Measurements from ENCODE around the gene MAN2A1.

Gene MAN2A1

GRCh38 chr5:109901628-109901981, 211.9 kb downstream of the MAN2A1 start:
- H3K4me3 ChIP-seq (ENCODE audit: low read depth, low read length): no peak overlapping the region
- TF ChIP-seq CTCF (IDR thresholded peaks at IDR 0.05; ENCODE audit: control insufficient read depth, extremely low read depth, insufficient read depth): no peak
- no peak for DNase-seq (ENCODE audit: low read depth)

DNA sequence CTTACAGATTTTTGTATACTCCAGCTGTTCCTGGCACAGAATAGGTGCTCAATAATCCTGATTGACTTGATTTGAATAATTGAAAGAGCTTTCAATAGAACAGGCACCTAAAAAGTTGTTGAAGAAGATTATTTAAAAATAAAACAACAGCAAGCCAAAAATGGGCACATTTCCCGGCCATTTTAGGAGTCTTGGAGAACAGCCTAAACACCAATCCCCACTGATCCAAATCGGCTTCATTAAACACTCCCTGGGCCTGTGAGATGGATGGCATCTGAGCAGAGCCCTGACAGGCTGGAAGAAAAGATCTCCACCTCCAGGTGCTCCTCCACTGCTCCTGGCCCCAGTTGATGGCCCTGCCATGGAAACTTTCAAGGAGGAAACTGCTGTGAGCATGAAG, 213.3 kb downstream of the MAN2A1 start:
- TF ChIP-seq CTCF (IDR thresholded peaks at IDR 0.05; ENCODE audit: control insufficient read depth, extremely low read depth, insufficient read depth): no peak
- no peak for DNase-seq (ENCODE audit: low read depth)
- no peak overlapping the region for H3K4me3 ChIP-seq (ENCODE audit: low read depth, low read length)

DNA sequence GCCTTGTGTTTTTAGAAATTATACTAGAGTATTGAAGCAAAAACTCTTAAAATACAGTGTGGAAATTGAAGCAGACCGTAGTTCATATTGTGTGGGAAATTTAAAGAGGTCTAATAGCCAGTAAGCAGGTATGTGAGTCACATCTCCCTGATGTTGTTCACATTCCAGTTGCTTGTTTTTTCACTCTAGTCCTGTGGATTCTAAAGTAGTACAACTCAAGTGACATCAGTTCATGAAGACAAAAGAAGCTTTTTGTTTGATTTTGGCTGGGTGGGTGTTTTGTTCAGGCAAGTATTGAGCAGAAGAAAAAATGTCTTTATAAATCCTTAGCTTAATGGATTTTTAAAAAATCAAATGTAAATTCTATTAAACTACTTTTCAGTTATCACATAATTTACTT, 216.2 kb downstream of the MAN2A1 start:
- no peak for TF ChIP-seq CTCF (IDR thresholded peaks at IDR 0.05; ENCODE audit: control insufficient read depth, extremely low read depth, insufficient read depth)
- no peak overlapping the region for H3K4me3 ChIP-seq (ENCODE audit: low read depth, low read length)
- no peak for DNase-seq (ENCODE audit: low read depth)

GRCh38 chr5:109907189-109907588, 217.5 kb downstream of the MAN2A1 start:
- no peak overlapping the region for H3K4me3 ChIP-seq (ENCODE audit: low read depth, low read length)
- no peak for TF ChIP-seq CTCF (IDR thresholded peaks at IDR 0.05; ENCODE audit: control insufficient read depth, extremely low read depth, insufficient read depth)
- DNase-seq (ENCODE audit: low read depth): no peak

DNA sequence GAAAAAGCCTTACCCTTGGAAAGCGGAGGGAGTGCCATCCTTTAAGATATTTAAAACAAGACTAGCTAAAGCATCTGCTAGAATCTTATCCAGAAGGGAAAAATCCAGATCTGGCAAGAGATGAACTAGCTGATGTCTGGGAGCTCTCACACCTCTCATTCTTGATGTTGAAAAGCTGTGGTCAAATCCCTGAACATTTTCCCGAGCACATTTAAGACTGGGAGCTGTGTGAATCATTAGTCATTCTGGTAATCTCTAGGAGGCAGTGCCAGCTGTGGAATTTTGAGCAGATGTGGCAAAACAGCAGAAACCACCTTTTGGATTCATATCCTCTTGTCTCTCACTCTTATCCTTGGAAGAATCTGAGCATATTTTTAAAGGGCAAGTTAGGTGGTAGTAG, 218.0 kb downstream of the MAN2A1 start:
- no peak overlapping the region for H3K4me3 ChIP-seq (ENCODE audit: low read depth, low read length)
- TF ChIP-seq CTCF (IDR thresholded peaks at IDR 0.05; ENCODE audit: control insufficient read depth, extremely low read depth, insufficient read depth): no peak
- DNase-seq (ENCODE audit: low read depth): no peak

DNA sequence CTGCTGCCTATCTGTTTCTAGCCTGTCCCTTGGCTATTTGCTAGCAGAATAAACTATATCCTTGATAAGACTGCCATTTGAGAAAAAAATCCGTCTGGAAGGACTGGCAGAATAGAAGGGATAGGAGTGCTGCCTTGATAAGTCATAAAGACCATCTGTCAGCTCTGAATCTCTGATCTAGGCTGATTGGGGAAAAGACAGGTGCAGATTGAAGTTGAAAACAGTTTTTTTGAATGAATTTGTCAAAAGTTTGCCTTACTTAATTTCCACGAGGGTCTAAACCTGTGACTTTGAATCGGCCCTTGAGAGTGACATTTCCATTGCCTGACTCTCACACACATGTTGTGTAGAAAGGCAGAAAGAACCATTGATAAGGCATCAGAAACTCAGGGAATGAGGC, 218.6 kb downstream of the MAN2A1 start:
- DNase-seq (ENCODE audit: low read depth): no peak
- TF ChIP-seq CTCF (IDR thresholded peaks at IDR 0.05; ENCODE audit: control insufficient read depth, extremely low read depth, insufficient read depth): no peak
- no peak overlapping the region for H3K4me3 ChIP-seq (ENCODE audit: low read depth, low read length)

GRCh38 chr5:109910874-109911273, 221.1 kb downstream of the MAN2A1 start:
- H3K4me3 ChIP-seq (ENCODE audit: low read depth, low read length): no peak overlapping the region
- no peak for DNase-seq (ENCODE audit: low read depth)
- no peak for TF ChIP-seq CTCF (IDR thresholded peaks at IDR 0.05; ENCODE audit: control insufficient read depth, extremely low read depth, insufficient read depth)

All from LNCaP clone FGC (cell line).